Activated naive CD8-positive, alpha-beta T cell treated with anti-CD3 and anti-CD28 coated beads, Interleukin-2, amount 50 U/mL, for 24 hours (primary cell): ENCODE data around the gene COL5A2.

Source experiments
- ATAC-seq: fragments of 150-1000 bp; cut with Tn5 transposase; one replicate; pipeline ENCODE4 v1.10.0; 2021
- DNase-seq: peaks from one replicate; pipeline ENCODE4 v3.0.0; 2021
- H3K27ac Mint-ChIP-seq: one replicate; pipeline ENCODE4 v1.8.0; 2021; ENCODE audit warnings: mild to moderate bottlenecking, mixed read lengths
- H3K27me3 Mint-ChIP-seq: one replicate; pipeline ENCODE4 v1.8.0; 2021; ENCODE audit warnings: mixed read lengths
- H3K36me3 Mint-ChIP-seq: one replicate; pipeline ENCODE4 v1.8.0; 2021; ENCODE audit warnings: low read depth, mixed read lengths
- H3K4me1 Mint-ChIP-seq: one replicate; pipeline ENCODE4 v1.8.0; 2021; ENCODE audit warnings: mixed read lengths
- H3K4me3 Mint-ChIP-seq: one replicate; pipeline ENCODE4 v1.8.0; 2021; ENCODE audit warnings: mild to moderate bottlenecking, moderate library complexity, mixed read lengths
- H3K9me3 Mint-ChIP-seq: one replicate; pipeline ENCODE4 v1.8.0; 2021; ENCODE audit warnings: mixed read lengths

The COL5A2 gene

GRCh38 chr2:189083606-189084005 is 96.0 kb downstream of the COL5A2 start:
- no peaks in the 10 kb centered on the region for H3K9me3 Mint-ChIP-seq
- H3K36me3 Mint-ChIP-seq = no peaks in the 10 kb centered on the region
- ATAC-seq = no peak
- no peak for DNase-seq
- H3K4me3 Mint-ChIP-seq = no peak overlapping the region
- no peak overlapping the region for H3K27ac Mint-ChIP-seq
- no peaks in the 10 kb centered on the region for H3K4me1 Mint-ChIP-seq
- H3K27me3 Mint-ChIP-seq = no peaks in the 10 kb centered on the region

GRCh38 chr2:189083106-189083505 is 96.5 kb downstream of the COL5A2 start:
- Mint-ChIP-seq H3K4me3 (no peak overlapping the region), H3K9me3 (no peaks in the 10 kb centered on the region), H3K27me3 (no peaks in the 10 kb centered on the region), H3K36me3 (no peaks in the 10 kb centered on the region), H3K27ac (no peak overlapping the region), H3K4me1 (no peaks in the 10 kb centered on the region)
- ATAC-seq (no peak), DNase-seq (no peak)

- DNase-seq = no peak
- no peak overlapping the region for H3K4me3 Mint-ChIP-seq
- H3K27ac Mint-ChIP-seq = no peak overlapping the region
- H3K27me3 Mint-ChIP-seq = no peaks in the 10 kb centered on the region
- no peaks in the 10 kb centered on the region for H3K36me3 Mint-ChIP-seq
- no peak for ATAC-seq
- no peaks in the 10 kb centered on the region for H3K4me1 Mint-ChIP-seq
- no peaks in the 10 kb centered on the region for H3K9me3 Mint-ChIP-seq
Measured at GRCh38 chr2:189082376-189082975, 97.1 kb downstream of the COL5A2 start.

GRCh38 chr2:189076572-189076971 is 103.0 kb downstream of the COL5A2 start:
- no peaks in the 10 kb centered on the region for H3K36me3 Mint-ChIP-seq
- H3K4me3 Mint-ChIP-seq = no peak overlapping the region
- no peak for ATAC-seq
- H3K9me3 Mint-ChIP-seq = no peaks in the 10 kb centered on the region
- no peak for DNase-seq
- H3K27ac Mint-ChIP-seq = no peak overlapping the region
- no peaks in the 10 kb centered on the region for H3K4me1 Mint-ChIP-seq
- H3K27me3 Mint-ChIP-seq = no peaks in the 10 kb centered on the region

GRCh38 chr2:189076120-189076519 is 103.4 kb downstream of the COL5A2 start:
- Mint-ChIP-seq H3K4me1 (no peaks in the 10 kb centered on the region), H3K27me3 (no peaks in the 10 kb centered on the region), H3K9me3 (no peaks in the 10 kb centered on the region), H3K27ac (no peak overlapping the region), H3K36me3 (no peaks in the 10 kb centered on the region), H3K4me3 (no peak overlapping the region)
- ATAC-seq = no peak
- no peak for DNase-seq

- H3K27ac Mint-ChIP-seq = no peak overlapping the region
- H3K4me3 Mint-ChIP-seq = no peak overlapping the region
- ATAC-seq (no peak), DNase-seq (no peak)
- H3K27me3 Mint-ChIP-seq = no peaks in the 10 kb centered on the region
- H3K36me3 Mint-ChIP-seq = no peaks in the 10 kb centered on the region
- H3K9me3 Mint-ChIP-seq = no peaks in the 10 kb centered on the region
- no peaks in the 10 kb centered on the region for H3K4me1 Mint-ChIP-seq
Measured at GRCh38 chr2:189074506-189074905, 105.1 kb downstream of the COL5A2 start.

- ATAC-seq = no peak
- no peak overlapping the region for H3K27ac Mint-ChIP-seq
- DNase-seq = no peak
- no peaks in the 10 kb centered on the region for H3K36me3 Mint-ChIP-seq
- H3K4me3 Mint-ChIP-seq = no peak overlapping the region
- H3K4me1 Mint-ChIP-seq = no peaks in the 10 kb centered on the region
- H3K9me3 Mint-ChIP-seq = no peaks in the 10 kb centered on the region
- no peaks in the 10 kb centered on the region for H3K27me3 Mint-ChIP-seq
Measured at GRCh38 chr2:189072036-189072435, 107.5 kb downstream of the COL5A2 start.

GRCh38 chr2:189069855-189070619 is 109.5 kb downstream of the COL5A2 start:
- Mint-ChIP-seq H3K27me3 (no peaks in the 10 kb centered on the region), H3K9me3 (no peaks in the 10 kb centered on the region), H3K27ac (no peak overlapping the region), H3K36me3 (no peaks in the 10 kb centered on the region), H3K4me3 (no peak overlapping the region), H3K4me1 (no peaks in the 10 kb centered on the region)
- DNase-seq (no peak), ATAC-seq (no peak)

GRCh38 chr2:189066037-189066436 is 113.5 kb downstream of the COL5A2 start:
- no peak overlapping the region for H3K4me3 Mint-ChIP-seq
- ATAC-seq (no peak), DNase-seq (no peak)
- H3K27ac Mint-ChIP-seq = no peak overlapping the region
- H3K36me3 Mint-ChIP-seq = no peaks in the 10 kb centered on the region
- H3K27me3 Mint-ChIP-seq = no peaks in the 10 kb centered on the region
- no peaks in the 10 kb centered on the region for H3K9me3 Mint-ChIP-seq
- no peaks in the 10 kb centered on the region for H3K4me1 Mint-ChIP-seq

- no peak overlapping the region for H3K27ac Mint-ChIP-seq
- H3K27me3 Mint-ChIP-seq = no peaks in the 10 kb centered on the region
- H3K4me1 Mint-ChIP-seq = no peaks in the 10 kb centered on the region
- H3K36me3 Mint-ChIP-seq = peaks cover 3% of the 10 kb centered on the region
- no peak for DNase-seq
- H3K4me3 Mint-ChIP-seq = no peak overlapping the region
- H3K9me3 Mint-ChIP-seq = no peaks in the 10 kb centered on the region
- ATAC-seq = no peak
Measured at GRCh38 chr2:189060096-189060642, 119.4 kb downstream of the COL5A2 start.

GRCh38 chr2:189057316-189057715 is 122.2 kb downstream of the COL5A2 start:
- Mint-ChIP-seq H3K4me1 (no peaks in the 10 kb centered on the region), H3K4me3 (no peak overlapping the region), H3K9me3 (no peaks in the 10 kb centered on the region), H3K27me3 (no peaks in the 10 kb centered on the region), H3K36me3 (peaks cover 3% of the 10 kb centered on the region), H3K27ac (no peak overlapping the region)
- ATAC-seq = no peak
- no peak for DNase-seq

- Mint-ChIP-seq H3K4me1 (no peaks in the 10 kb centered on the region), H3K27me3 (no peaks in the 10 kb centered on the region), H3K9me3 (no peaks in the 10 kb centered on the region), H3K4me3 (no peak overlapping the region), H3K27ac (no peak overlapping the region), H3K36me3 (peaks cover 3% of the 10 kb centered on the region)
- ATAC-seq (no peak), DNase-seq (no peak)
Measured at GRCh38 chr2:189056200-189057106, 123.1 kb downstream of the COL5A2 start.

GRCh38 chr2:189050165-189050712 is 129.3 kb downstream of the COL5A2 start:
- no peaks in the 10 kb centered on the region for H3K27me3 Mint-ChIP-seq
- no peak for DNase-seq
- H3K36me3 Mint-ChIP-seq = no peaks in the 10 kb centered on the region
- no peaks in the 10 kb centered on the region for H3K4me1 Mint-ChIP-seq
- H3K9me3 Mint-ChIP-seq = no peaks in the 10 kb centered on the region
- no peak for ATAC-seq
- H3K4me3 Mint-ChIP-seq = no peak overlapping the region
- no peak overlapping the region for H3K27ac Mint-ChIP-seq

- H3K9me3 Mint-ChIP-seq = no peaks in the 10 kb centered on the region
- H3K4me3 Mint-ChIP-seq = no peak overlapping the region
- no peak overlapping the region for H3K27ac Mint-ChIP-seq
- H3K36me3 Mint-ChIP-seq = no peaks in the 10 kb centered on the region
- no peaks in the 10 kb centered on the region for H3K4me1 Mint-ChIP-seq
- DNase-seq = no peak
- H3K27me3 Mint-ChIP-seq = no peaks in the 10 kb centered on the region
- ATAC-seq = no peak
Measured at GRCh38 chr2:189049709-189050164, 129.8 kb downstream of the COL5A2 start.
